Skin of body (tissue), 2 donors: ENCODE data around the gene CATSPERD. TPM values are rescaled to one million over a fixed set of nuclear protein-coding genes. Genes with fewer than 3 reads are reported as not detected.
"Not testable (repeated sequence)": the region's sequence is repeated elsewhere in the genome, so short reads cannot be mapped to it uniquely, and the experiment has no call there.

Experiments
- DNase-seq: peaks from one replicate; lab custom pipeline; 2025; lab: John Stamatoyannopoulos, UW
- total RNA-seq: library from RNA; depleted of rRNA; stranded (reverse); fragments of >200 nt; gene quantifications from one replicate; pipeline ENCODE4 v1.2.3, GENCODE V29; 2014

The CATSPERD gene
- total RNA-seq, 1 donor from 2014 or later, result not detected

DNA sequence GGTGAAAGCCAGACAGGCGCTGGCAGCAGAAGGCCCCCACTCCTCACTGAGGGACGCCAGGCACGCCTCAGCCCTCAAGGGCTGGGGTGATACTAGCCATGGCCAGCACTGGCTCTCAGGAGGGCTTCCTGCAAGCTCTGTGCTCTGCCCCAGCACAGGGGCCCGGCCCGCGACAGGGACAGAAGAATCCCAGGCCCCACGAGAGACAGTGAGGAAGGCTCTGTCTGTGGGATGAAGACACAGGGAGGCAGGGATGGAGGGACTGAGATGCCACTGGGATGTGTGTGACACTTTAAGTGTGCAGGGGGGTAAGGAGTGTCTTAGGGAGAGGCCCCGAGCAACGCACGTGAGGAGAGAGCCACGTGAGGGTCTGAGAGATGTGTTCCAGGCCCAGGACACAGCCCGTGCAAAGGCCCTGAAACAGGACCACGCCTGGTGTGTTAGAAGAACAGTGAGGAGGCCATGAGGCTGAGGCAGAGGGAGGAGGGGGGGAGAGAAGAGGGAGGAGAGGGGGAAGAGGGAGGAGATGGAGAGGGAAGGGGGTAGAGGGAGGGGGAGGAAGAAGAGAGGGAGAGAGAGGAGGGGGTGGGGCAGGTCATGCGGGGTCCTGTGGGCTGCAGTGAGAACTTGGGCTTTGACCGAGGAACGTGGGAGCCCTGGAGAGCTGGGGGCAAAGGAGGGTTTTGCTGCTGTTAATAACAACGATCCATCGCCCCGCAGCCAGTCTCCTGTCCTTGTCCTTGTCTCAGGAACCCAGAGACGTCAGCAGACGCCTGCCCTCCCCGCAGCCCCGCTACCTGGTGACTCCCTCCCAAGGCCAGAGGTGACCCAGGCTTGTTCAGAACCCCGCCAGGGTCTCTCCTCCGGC lies 23.2 kb upstream of the CATSPERD start:
- no peak for DNase-seq

- DNase-seq, result no peak
Observed at GRCh38 chr19:5697890-5698634, 22.4 kb upstream of the CATSPERD start.

DNA sequence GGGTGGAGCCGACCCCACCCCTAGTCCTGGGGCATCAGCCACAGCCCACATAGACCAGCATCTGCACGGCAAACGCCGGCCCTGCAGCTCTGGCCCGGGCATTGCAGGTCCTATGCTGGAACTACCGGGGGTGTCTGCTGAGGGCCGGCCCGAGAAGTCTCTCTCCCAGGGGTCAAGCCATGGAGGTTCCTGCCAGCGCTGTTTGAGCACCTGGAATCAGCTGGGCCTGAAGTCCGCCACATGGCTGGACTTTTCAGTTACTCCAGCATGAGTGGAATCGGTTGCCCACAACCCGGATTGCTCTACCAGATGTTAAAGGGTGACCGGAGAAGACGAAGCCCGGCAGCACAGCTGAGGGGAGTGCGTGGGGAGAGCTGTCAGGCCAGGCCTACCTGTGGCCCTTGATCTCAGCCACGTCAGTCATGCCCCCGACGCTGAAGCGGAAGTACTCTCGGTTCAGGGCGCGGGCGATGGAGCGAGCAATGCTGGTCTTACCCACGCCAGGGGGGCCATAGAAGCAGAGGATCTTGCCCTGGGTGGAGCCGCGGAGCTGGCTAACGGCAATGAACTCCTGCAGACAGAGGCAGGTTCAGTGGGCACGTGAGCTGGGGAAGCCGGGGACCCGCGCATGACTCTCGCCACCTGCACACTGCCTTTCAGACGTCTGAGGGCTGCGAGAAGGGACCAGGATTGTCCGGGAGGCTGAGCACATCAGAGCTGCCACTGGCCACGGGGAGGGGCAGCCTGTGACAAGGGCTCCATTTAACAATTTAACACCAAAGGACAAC lies 21.6 kb upstream of the CATSPERD start:
- DNase-seq, result no peak

DNA sequence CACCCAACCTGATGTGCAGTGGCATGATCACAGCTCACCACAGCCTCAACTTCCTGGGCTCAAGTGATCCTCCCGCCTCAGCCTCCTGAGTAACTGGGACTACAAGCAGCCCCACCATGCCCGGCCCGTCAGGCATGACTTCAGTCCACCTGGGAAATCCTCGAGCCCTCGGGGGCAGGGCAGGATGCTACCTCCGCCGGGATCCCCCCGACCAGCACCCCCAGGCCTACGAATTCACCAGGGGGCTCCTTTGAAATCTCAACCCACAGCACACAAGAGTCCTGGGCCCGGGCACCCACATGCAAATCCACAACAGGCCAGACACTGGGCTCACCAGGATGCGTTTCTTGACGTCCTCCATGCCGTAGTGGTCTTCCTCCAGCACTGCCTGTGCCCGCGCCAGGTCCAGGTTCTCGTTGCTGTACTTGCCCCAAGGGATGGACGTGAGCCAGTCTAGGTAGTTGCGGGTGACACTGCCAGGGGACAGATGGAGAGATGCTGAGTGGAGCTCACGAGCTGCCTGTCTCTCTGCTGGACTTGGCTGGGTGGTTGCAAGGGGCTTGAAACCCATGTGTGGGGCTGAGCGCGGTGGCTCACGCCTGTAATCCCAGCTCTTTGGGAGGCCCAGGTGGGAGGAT lies 19.9 kb upstream of the CATSPERD start:
- no peak for DNase-seq

- DNase-seq, result not testable (repeated sequence)
Observed at GRCh38 chr19:5702053-5702410, 18.4 kb upstream of the CATSPERD start.

- DNase-seq, result no peak
Observed at GRCh38 chr19:5703819-5704818, 16.3 kb upstream of the CATSPERD start.

GRCh38 chr19:5705552-5705951 lies 14.9 kb upstream of the CATSPERD start:
- no peak for DNase-seq

GRCh38 chr19:5706876-5707573 lies 13.4 kb upstream of the CATSPERD start:
- no peak for DNase-seq

- DNase-seq, result no peak
Observed at GRCh38 chr19:5707576-5708575, 12.6 kb upstream of the CATSPERD start.

GRCh38 chr19:5711025-5711424 lies 9.4 kb upstream of the CATSPERD start:
- DNase-seq, result no peak

GRCh38 chr19:5711713-5712161 lies 8.7 kb upstream of the CATSPERD start:
- no peak for DNase-seq

DNA sequence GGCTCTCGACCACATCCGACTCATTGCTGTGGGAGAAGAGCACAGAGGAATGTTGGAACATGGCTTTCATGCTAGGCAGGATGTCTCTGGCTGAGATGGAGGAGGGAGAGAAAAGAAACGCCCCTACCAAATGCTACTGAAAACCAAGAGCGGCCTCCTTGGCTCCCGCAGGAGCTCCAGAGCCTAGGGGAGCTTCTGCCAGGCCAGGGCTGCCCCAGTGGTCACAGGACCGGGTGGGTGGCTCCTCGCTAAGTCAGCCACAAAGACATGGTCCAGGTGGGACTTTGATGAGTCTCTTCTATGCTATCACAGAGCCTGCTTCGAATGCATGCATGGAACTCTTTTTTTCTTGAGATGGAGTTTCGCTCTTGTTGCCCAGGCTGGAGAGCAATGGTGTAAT lies 7.2 kb upstream of the CATSPERD start:
- DNase-seq, result no peak

GRCh38 chr19:5714816-5715215 lies 5.6 kb upstream of the CATSPERD start:
- no peak for DNase-seq

GRCh38 chr19:5717215-5717935 lies 3.1 kb upstream of the CATSPERD start:
- DNase-seq, result no peak

GRCh38 chr19:5718037-5718578 lies 2.3 kb upstream of the CATSPERD start:
- no peak for DNase-seq

GRCh38 chr19:5718579-5719273 lies 1.7 kb upstream of the CATSPERD start:
- no peak for DNase-seq
